HG02571 (cell line): ENCODE measurements around the gene RUFY4.

Experiments used
- ATAC-seq: cut with Tn5 transposase; IDR thresholded peaks from one replicate; pipeline ENCODE4 v1.9.1; 2021; ENCODE audit warnings: mild to moderate bottlenecking, moderate library complexity; ENCODE audit not compliant: unreplicated experiment

Gene RUFY4

DNA sequence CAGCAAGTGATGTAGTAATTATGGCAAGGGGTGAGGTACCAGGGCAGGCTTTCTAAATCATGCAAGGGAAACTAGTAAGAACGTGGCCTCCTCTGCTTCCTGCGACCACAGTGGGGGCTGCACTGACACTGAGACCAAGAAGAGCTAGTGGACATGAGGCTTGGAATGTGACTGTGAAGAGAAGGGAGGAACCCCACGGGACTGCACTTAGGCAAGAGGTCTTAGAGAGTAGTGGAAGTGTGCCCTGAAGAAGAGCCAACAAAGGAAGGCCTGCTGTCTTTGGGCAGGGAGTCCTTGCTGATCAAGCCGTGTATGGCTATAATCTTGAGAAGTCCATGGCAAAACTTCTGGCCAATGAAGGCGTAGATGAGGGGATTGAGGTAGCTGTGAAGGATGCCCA is 8.9 kb upstream of the RUFY4 start:
- ATAC-seq = no peak

DNA sequence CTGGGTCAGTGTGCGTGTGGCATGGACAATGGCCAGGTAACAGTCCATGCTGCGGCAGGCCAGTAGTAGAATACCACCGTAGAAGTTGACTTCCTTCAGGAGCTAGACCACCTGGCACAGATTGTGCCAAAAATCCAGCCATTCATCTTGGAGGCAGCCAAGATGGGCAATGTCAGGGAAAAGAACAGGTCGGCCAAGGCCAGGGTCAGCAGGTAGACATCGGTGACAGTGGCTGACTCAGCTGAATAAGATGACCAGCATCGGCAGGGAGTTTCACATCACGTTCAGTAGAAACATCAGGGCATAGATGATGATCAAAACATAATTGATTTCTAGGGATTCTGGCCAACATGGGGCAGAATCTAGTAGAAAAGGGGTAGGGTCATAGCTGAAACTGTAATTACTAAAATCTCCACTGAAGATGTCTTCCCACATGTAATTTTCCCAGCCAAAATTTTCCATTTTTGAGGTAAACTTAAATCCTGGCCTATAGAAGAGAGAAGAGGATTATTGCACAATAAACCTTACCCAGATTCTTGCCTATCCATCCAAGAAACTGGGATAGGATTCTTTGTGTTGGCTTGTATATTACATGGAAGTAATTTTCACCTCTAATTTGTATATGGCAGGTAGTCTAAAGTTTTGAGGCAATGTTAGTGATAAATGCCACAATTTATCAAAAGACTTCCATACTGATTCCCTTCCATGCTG is 7.9 kb upstream of the RUFY4 start:
- no peak for ATAC-seq

DNA sequence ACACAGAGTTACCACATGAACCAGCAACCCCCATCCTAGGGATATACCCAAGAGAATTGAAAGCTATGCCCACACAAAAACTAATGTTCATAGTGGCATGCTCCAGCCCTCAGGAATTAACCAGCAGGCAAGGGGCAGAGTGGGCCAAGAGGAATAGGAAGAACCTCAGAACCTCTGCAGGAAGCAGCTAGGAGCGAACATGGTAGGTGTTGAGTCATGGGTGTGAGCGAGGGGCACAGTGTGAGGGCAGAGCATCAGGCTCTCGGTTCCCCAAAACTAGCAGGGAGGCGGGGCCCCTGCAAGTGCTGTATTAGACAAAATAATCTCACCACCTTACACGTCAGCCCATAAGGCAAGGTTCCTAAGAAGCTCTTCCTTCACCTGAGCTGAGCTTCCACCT is 5.6 kb upstream of the RUFY4 start:
- peak; percentile 78 for ATAC-seq

DNA sequence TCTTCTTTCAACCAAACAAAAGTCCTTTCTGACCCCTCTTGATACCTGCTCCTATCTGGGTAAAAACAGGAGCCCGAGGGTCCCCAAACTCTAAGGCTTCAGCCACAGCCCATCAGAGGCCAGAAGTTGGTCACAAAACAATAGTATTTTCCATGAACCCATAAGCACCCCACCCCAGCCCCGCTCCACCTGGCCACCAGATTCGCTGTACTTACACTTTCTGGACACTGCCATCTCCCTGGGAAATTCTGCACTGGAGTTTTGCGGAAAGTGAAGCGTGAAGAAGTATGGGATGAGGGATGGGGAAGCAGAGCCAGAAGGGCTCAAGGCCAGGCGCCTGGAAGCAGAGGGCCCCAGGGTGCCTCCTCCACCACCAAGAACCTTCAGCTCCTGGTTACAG is 5.2 kb upstream of the RUFY4 start:
- no peak for ATAC-seq

GRCh38 chr2:218065239-218066006 is 3.6 kb upstream of the RUFY4 start:
- no peak for ATAC-seq

DNA sequence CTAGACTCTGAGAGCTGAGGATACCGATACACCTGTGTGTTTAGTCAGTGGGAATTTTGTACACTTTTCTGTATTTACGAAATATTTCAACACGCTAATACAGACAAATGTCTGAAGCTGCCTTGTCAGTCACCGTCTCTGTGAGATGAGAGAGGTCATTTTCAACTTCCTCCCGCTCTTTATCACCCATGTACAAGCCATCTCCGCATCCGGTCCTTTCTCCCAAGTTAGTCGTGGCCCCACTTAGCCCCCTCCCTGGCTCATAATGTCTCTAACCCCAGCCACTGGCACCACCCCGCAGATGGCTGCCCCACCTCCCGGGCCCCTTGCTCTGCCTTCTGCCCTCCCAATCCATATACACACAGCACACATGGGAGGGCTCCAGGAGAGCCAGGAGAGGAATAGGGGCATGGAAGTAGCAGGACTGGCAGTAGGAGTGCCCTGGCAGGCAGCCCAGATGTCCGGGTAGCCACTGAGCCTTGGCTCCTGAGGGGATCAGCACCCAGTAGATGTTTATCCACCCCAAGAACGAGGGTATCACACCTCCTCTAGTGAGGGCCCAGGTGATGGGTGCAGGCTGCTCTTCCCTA is 2.0 kb upstream of the RUFY4 start:
- ATAC-seq = no peak

GRCh38 chr2:218067523-218067922 is 1.5 kb upstream of the RUFY4 start:
- no peak for ATAC-seq

GRCh38 chr2:218069606-218070300 is 700 bp downstream of the RUFY4 start:
- no peak for ATAC-seq

GRCh38 chr2:218070587-218070986 is 1.5 kb downstream of the RUFY4 start:
- no peak for ATAC-seq

- ATAC-seq = no peak
These were observed 2.3 kb downstream of the RUFY4 start for GRCh38 chr2:218071218-218071937.

GRCh38 chr2:218072002-218072401 is 2.9 kb downstream of the RUFY4 start:
- no peak for ATAC-seq

DNA sequence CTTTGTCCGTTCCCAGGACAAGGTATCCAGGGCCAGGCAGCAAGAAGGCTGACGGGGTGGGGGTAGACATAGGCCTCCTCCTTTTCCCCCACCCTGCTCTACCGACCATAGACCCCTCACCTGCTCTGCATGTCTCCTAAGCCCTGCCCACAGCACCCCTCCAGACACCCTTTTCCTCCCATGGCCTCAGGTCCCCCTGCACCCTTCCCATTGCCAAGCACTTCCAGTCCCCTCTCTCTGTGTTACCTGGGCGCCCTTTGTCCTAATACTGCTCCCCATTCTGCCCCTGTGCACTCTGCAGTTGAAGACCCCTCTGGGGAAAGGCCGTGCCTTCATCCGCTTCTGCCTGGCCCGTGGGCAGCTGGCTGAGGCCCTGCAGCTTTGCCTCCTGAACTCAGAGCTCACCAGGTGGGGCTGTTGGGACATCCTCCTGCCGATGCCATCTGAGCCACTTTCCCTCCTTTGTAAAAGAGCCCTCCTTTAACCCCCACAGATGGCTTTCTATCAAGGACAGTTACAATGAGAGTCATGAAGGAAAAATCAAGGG is 3.5 kb downstream of the RUFY4 start:
- ATAC-seq = no peak

- ATAC-seq = no peak
These were observed 4.1 kb downstream of the RUFY4 start for GRCh38 chr2:218073185-218073584.

- ATAC-seq = no peak
These were observed 5.0 kb downstream of the RUFY4 start for GRCh38 chr2:218074031-218074430.

DNA sequence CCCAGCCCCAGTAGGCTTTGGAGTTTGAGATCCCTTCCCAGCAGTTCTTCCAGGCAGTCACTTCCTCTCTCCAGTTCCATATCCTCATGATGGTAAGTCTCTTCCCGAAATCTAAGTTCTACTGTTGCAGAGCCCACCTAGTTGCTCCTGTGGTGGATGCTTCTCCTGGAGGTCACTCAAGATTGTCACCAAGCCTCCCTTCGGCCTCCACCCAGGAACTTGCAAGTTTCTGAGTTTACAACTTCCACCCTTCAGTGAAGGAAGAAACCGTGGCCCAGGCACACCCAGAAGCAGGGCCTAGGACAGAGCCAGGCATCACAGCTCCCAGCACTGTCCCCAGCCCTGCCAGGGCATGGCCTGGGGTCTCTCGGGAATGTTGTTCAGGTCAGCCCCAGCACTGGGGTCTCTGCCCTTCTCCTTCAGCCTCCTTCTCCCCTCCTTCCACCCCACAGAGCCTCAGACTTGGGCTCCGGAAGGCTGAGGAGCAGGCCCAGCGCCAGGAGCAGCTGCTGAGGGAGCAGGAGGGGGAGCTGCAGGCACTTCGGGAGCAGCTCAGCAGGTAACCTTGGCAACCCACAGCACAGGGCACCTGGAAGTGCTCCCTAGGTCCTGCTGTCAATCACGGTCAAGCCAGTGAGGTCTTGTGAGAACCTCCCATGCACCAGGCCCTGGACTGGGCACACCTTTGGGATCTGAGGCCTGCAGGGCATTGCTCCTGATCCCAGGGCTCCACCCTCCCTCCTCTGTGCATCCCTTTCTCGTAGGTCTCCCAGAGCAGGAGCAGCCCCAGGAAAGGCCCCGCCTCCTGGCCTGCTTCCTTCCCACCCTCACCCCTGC is 7.1 kb downstream of the RUFY4 start:
- ATAC-seq = no peak

- ATAC-seq = no peak
These were observed 8.6 kb downstream of the RUFY4 start for GRCh38 chr2:218077464-218078216.

DNA sequence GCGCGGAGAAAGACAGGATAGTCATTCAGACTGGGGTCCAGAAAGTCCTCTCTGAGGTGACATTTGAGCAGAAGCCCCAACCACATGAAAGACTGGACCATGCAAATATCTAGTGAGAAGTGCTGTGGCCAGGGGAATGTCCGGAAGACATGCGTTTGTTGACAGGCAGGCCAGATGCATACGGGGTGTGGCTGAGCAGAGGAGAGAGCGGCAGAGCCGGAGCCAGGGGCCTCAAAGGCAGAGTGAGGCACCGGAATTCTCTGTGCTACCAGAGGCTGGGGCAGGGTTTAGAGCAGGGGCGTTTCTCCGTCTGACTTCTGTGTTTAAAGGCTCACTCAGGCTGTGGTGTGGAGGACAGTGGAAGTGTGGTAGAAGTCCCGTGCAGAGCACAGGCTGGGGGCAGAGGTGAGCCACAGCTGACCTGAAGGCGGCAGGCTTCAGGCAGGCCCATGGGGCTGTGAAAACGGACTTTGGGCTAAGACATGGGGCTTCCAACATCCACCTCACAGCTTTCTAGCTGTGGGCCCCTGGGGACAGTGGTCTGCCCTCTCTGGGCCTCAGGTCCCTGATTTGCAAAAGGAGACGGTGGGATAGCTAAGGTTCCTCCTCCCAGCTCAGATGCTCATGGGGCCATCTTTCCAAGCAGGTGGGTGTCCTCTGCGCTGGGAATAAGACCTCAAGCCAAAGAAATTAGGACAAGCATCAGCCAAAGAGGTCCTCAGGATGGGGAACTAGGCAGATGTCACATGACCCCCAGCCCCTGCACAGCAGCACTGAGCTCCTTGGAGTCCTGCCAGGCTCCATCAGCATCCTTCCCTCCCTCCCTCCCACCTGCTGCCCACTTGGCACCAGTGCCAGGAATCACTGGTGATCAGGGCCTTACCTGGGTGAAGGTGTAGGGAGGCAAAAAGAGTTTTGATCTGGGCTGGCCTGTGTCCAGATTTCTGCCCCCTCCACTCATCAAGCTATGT is 11.2 kb downstream of the RUFY4 start:
- no peak for ATAC-seq

- peak; percentile 88 for ATAC-seq
These were observed 12.0 kb downstream of the RUFY4 start for GRCh38 chr2:218081063-218081462.
